Sigmoid colon (tissue), 4 donors: Measurements from ENCODE around the gene ALG12.

ENCODE experiments used
- EP300 ChIP-seq, 4 donors: sonication (generic); formaldehyde crosslinking; IDR thresholded peaks; one replicate each; pipeline ENCODE4 v1.6.1; 2017; ENCODE audit warnings: antibody characterized with exemption in 4 of 4
- POLR2A ChIP-seq, 2 donors: fragments of 450-650 bp; IDR thresholded peaks; one replicate each; pipeline ENCODE4 v1.6.1; 2016; ENCODE audit warnings: antibody characterized with exemption in 2 of 2, mild to moderate bottlenecking in 2 of 2, moderate library complexity in 2 of 2
- TF ChIP-seq, protein P1 (sequence below), 4 experiments: fragments of 450-650 bp in 3 of 4; fragments of 200-600 bp in 1 of 4; IDR thresholded peaks; one replicate each; pipeline ENCODE4 v1.5.1; 2016 to 2019; ENCODE audit warnings: antibody characterized with exemption in 4 of 4, mild to moderate bottlenecking in 3 of 4, moderate library complexity in 2 of 4

DNA sequence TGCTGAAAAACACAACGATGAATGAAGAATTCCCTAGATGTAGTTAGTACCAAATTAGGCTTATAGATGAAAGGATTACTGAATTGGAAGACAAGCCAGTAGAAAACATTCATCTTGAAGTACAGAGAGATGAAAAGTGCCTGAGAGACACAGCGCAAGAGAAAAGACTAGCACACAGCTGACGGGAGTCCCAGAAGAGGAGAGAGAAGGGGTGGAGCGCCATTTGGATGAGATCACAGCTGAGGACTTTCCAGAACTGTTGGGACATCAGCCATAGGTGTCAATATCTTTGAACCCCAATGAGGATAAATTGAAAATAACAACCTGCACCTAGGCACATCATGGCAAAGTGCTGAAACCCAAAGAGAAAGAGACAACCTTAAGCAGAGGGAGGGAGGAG is 25.2 kb downstream of the ALG12 start:
- TF ChIP-seq, protein P1, sequence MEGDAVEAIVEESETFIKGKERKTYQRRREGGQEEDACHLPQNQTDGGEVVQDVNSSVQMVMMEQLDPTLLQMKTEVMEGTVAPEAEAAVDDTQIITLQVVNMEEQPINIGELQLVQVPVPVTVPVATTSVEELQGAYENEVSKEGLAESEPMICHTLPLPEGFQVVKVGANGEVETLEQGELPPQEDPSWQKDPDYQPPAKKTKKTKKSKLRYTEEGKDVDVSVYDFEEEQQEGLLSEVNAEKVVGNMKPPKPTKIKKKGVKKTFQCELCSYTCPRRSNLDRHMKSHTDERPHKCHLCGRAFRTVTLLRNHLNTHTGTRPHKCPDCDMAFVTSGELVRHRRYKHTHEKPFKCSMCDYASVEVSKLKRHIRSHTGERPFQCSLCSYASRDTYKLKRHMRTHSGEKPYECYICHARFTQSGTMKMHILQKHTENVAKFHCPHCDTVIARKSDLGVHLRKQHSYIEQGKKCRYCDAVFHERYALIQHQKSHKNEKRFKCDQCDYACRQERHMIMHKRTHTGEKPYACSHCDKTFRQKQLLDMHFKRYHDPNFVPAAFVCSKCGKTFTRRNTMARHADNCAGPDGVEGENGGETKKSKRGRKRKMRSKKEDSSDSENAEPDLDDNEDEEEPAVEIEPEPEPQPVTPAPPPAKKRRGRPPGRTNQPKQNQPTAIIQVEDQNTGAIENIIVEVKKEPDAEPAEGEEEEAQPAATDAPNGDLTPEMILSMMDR (IDR thresholded peaks at IDR 0.05): no peak
- TF ChIP-seq POLR2A (IDR thresholded peaks at IDR 0.05) (no peak), EP300 (IDR thresholded peaks at IDR 0.05) (no peak)
